ENCODE data around the gene FNBP1. TPM values are rescaled to one million over a fixed set of nuclear protein-coding genes. Genes with fewer than 3 reads are reported as not detected.

The FNBP1 gene
- total and polyA plus RNA-seq, 2 experiments from 2014 or later, result 26.6 to 28.8 TPM

- H3K36me3 Mint-ChIP-seq (ENCODE audit: low read depth), result peaks cover 13% of the 10 kb centered on the region
- TF ChIP-seq ZNF331 (CRISPR knock-in tag; IDR thresholded peaks at IDR 0.05; ENCODE audit: low read depth) (no peak), NANOG (IDR thresholded peaks at IDR 0.05; ENCODE audit: borderline replicate concordance) (no peak), CREB1 (CRISPR knock-in tag; IDR thresholded peaks at IDR 0.05; ENCODE audit: low read depth) (no peak), ZNF462 (CRISPR knock-in tag; IDR thresholded peaks at IDR 0.05) (no peak), EZH2 (IDR thresholded peaks at IDR 0.05; ENCODE audit: low read depth, unreplicated experiment) (no peak), STAT1 (IDR thresholded peaks at IDR 0.05; ENCODE audit: unreplicated experiment) (no peak), POLR2AphosphoS5 (IDR thresholded peaks at IDR 0.05; ENCODE audit: low read depth) (no peak), JUNB (IDR thresholded peaks at IDR 0.05; ENCODE audit: unreplicated experiment) (no peak), ZNF114 (CRISPR knock-in tag; IDR thresholded peaks at IDR 0.05) (no peak), REST (IDR thresholded peaks at IDR 0.05; ENCODE audit: unreplicated experiment) (no peak)
- H2AFZ ChIP-seq, result no peak overlapping the region
- no peaks in the 10 kb centered on the region for H3K4me1 ChIP-seq (ENCODE audit: insufficient read depth)
- no peak overlapping the region for H3K4me3 ChIP-seq
- peaks cover 2% of the 10 kb centered on the region; the same call in 2 of the 3 replicates for H3K4me1 Mint-ChIP-seq
- H3K27ac ChIP-seq (ENCODE audit: low read depth), result no peak overlapping the region
- no peaks in the 10 kb centered on the region for H3K27me3 ChIP-seq (ENCODE audit: insufficient read depth)
- 0 out of 2 replicates have a peak, but pooled peaks cover 6% of the 10 kb centered on the region for H3F3A ChIP-seq (replicated peaks; ENCODE audit: low read depth)
- no peak for DNase-seq (ENCODE audit: low spot score)
- no peak overlapping the region for H3K27ac Mint-ChIP-seq
- H3K36me3 ChIP-seq (ENCODE audit: insufficient read depth), result no peaks in the 10 kb centered on the region
- no peak for ATAC-seq
- no peak overlapping the region for H3K4me3 Mint-ChIP-seq
- peaks cover 3% of the 10 kb centered on the region for H3K27me3 Mint-ChIP-seq (ENCODE audit: insufficient read depth, low read depth, poor library complexity)
- H4K20me1 ChIP-seq (replicated peaks; ENCODE audit: insufficient read depth), result no peaks in the 10 kb centered on the region
- H3K9me2 ChIP-seq (ENCODE audit: insufficient read depth), result no peaks in the 10 kb centered on the region
- no peaks in the 10 kb centered on the region for H3K79me2 ChIP-seq (replicated peaks; ENCODE audit: insufficient read depth)
- H3K4me2 ChIP-seq, result no peak overlapping the region
- peaks cover 2% of the 10 kb centered on the region; the same call in 1 of the 3 replicates for H3K9me3 Mint-ChIP-seq
Measured at GRCh38 chr9:129953736-129954135, 89.3 kb downstream of the FNBP1 start.
